ENCODE measurements around the gene PPM1B. TPM values are rescaled to one million over a fixed set of nuclear protein-coding genes. Genes with fewer than 3 reads are reported as not detected.

Gene PPM1B
- total and polyA plus RNA-seq, 2 donors (not counting 3 experiments of a cell fraction or from before 2014, with no cell fraction given) = 8.0 to 24.1 TPM

DNA sequence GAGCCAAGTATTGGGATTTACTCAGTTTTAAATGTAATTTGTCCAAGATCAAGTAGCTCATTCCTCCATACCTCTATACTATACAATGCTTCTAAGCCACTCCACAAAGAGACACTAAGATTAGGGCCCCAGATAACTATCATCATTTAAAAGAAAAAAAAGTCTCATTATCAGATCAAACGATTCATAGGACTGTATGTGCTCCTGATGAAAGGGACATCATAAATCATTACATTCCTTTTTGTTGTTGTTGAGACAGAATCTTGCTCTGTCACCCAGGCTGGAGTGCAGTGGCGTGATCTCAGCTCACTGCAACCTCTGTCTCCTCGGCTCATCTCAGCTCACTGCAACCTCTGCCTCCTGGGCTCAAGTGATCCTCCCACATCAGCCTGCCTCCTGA, 104.4 kb downstream of the PPM1B start:
- intact Hi-C loops (cut with micrococcal nuclease) (no loop called here), dilution Hi-C loops (cut with MboI; ENCODE audit: extremely low pct_ligation_motif_present, low sequenced_read_pairs) (no loop called here)
- Histone ChIP-seq H3K4me3 (replicated peaks in 1 of 3; ENCODE audit: insufficient read depth in 1 of 3, low read depth in 1 of 3, low read length in 3 of 3) (no peak overlapping the region), H3K79me2 (ENCODE audit: control insufficient read depth, insufficient read depth, low read length) (no peaks in the 10 kb centered on the region), H3K4me2 (ENCODE audit: insufficient read depth, low read length) (no peak overlapping the region), H2AFZ (ENCODE audit: low read depth, low read length) (no peak overlapping the region), H3K36me3 (ENCODE audit: control insufficient read depth in 2 of 2, extremely low read depth in 1 of 2, insufficient read depth in 2 of 2, low read length in 2 of 2) (no peaks in the 10 kb centered on the region), H3K27me3 (ENCODE audit: control insufficient read depth in 2 of 2, insufficient read depth in 2 of 2, low read length in 2 of 2) (no peaks in the 10 kb centered on the region), H4K20me1 (replicated peaks; ENCODE audit: control insufficient read depth, extremely low read depth, insufficient read depth, low read length) (no peaks in the 10 kb centered on the region), H3K4me1 (ENCODE audit: control insufficient read depth, extremely low read depth, insufficient read depth, low read length) (no peaks in the 10 kb centered on the region), H3K9me1 (replicated peaks; ENCODE audit: control insufficient read depth, extremely low read depth, insufficient read depth, low read length) (no peaks in the 10 kb centered on the region), H3K9me3 (replicated peaks; ENCODE audit: control insufficient read depth, insufficient read depth, low read length) (no peaks in the 10 kb centered on the region), H3K27ac (ENCODE audit: insufficient read depth, low read depth, low read length) (no peak overlapping the region), H3K9ac (replicated peaks; ENCODE audit: extremely low read depth, insufficient read depth, low read length) (no peak overlapping the region)
- BruUV-seq (replicated peaks) = no TSS peak
- POLR2A ChIA-PET = no interaction called here
- DNase-seq (ENCODE audit: low read depth, low spot score) (no peak), FAIRE-seq (no peak)
- TF ChIP-seq MAX (IDR thresholded peaks at IDR 0.05; ENCODE audit: insufficient read depth, insufficient read length) (no peak), MYC (IDR thresholded peaks at IDR 0.05; ENCODE audit: low read depth, low read length) (no peak), GATA2 (IDR thresholded peaks at IDR 0.05; ENCODE audit: insufficient read depth, insufficient read length, low read depth, low read length) (no peak), EZH2 (IDR thresholded peaks at IDR 0.05; ENCODE audit: borderline replicate concordance, low read depth, low read length, severe bottlenecking) (no peak), POLR2AphosphoS5 (IDR thresholded peaks at IDR 0.05; ENCODE audit: insufficient read depth, low read depth, low read length) (no peak), POLR2A (IDR thresholded peaks at IDR 0.05; ENCODE audit: low read depth, low read length) (no peak), JUN (IDR thresholded peaks at IDR 0.05; ENCODE audit: borderline replicate concordance, insufficient read depth, insufficient read length, low read depth) (no peak), FOS (IDR thresholded peaks at IDR 0.05; ENCODE audit: borderline replicate concordance, insufficient read depth, low read length) (no peak)
- TF ChIP-seq, protein P1, sequence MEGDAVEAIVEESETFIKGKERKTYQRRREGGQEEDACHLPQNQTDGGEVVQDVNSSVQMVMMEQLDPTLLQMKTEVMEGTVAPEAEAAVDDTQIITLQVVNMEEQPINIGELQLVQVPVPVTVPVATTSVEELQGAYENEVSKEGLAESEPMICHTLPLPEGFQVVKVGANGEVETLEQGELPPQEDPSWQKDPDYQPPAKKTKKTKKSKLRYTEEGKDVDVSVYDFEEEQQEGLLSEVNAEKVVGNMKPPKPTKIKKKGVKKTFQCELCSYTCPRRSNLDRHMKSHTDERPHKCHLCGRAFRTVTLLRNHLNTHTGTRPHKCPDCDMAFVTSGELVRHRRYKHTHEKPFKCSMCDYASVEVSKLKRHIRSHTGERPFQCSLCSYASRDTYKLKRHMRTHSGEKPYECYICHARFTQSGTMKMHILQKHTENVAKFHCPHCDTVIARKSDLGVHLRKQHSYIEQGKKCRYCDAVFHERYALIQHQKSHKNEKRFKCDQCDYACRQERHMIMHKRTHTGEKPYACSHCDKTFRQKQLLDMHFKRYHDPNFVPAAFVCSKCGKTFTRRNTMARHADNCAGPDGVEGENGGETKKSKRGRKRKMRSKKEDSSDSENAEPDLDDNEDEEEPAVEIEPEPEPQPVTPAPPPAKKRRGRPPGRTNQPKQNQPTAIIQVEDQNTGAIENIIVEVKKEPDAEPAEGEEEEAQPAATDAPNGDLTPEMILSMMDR (IDR thresholded peaks at IDR 0.05; ENCODE audit: extremely low read depth in 1 of 2, insufficient read depth in 1 of 2, low read depth in 1 of 2, low read length in 2 of 2) = no peak
- CTCF ChIA-PET = interaction anchor here (0.9 kb wide), 1 partner anchor 16 kb away, joined by 3 read pairs; no protein-coding TSS in a partner anchor

Measured in endothelial cell of umbilical vein (primary cell).